ENCODE results near the gene CCDC9. TPM values are rescaled to one million over a fixed set of nuclear protein-coding genes. Genes with fewer than 3 reads are reported as not detected.
A peak's percentile ranks its signal among the peaks of the same experiment; 100 is the strongest.

Gene CCDC9
- polyA plus RNA-seq, 3 donors, result 6.3 to 10.0 (median 7.6) TPM

- peak overlapping the region in 3 of 7 donors; percentile 57 to 88 (median 78) for H3K27ac Mint-ChIP-seq
Observed at GRCh38 chr19:47274891-47275761, 18.8 kb downstream of the CCDC9 start.

More at GRCh38 chr19:47274891-47275761, 18.8 kb downstream of the CCDC9 start:
- no peak for DNase-seq
- H3K4me3 ChIP-seq (replicated peaks in 1 of 3; ENCODE audit: low read depth in 2 of 3, low read length in 3 of 3), result peak overlapping the region; percentile 13 to 74 (median 26)
- intact Hi-C loops (cut with micrococcal nuclease), result loop anchor here (1.0 to 10.0 kb wide), 6 partner anchors 18 to 470 kb away; partner anchors contain the start of genes KPTN (in 1 of the 2), NAPA (in 1 of the 2) and NOP53 (in 1 of the 2)
- peak overlapping the region; percentile 57 for H3K9ac ChIP-seq (ENCODE audit: insufficient read depth, low read length, poor library complexity, severe bottlenecking)
- Mint-ChIP-seq H3K36me3 (peaks cover 22 to 46% of the 10 kb centered on the region in 2 donors), H3K9me3 (no peaks in the 10 kb centered on the region), H3K4me3 (peak overlapping the region; percentile 76 to 81), H3K4me1 (peaks cover 32% of the 10 kb centered on the region), H3K27me3 (ENCODE audit: low read depth in 3 of 3) (peaks cover 2 to 11% (median 5%) of the 10 kb centered on the region in 3 donors)
- H3K4me1 ChIP-seq (ENCODE audit: control insufficient read depth in 1 of 2, insufficient read depth in 2 of 2, low read length in 2 of 2), result peaks cover 15 to 34% of the 10 kb centered on the region in 2 donors
- 10% methylated on average over 82 of the region's 82 CpGs for WGBS (ENCODE audit: insufficient coverage)
- no peaks in the 10 kb centered on the region for H3K9me3 ChIP-seq (replicated peaks in 1 of 2; ENCODE audit: control insufficient read depth in 1 of 2, insufficient read depth in 1 of 2, low read length in 2 of 2)
- H2AFZ ChIP-seq (ENCODE audit: insufficient read depth, low read depth, low read length, poor library complexity, severe bottlenecking), result peak overlapping the region; percentile 35
- H3K27me3 ChIP-seq (ENCODE audit: control insufficient read depth in 2 of 2, insufficient read depth in 2 of 2, low read length in 2 of 2), result peaks cover 0 to 3% of the 10 kb centered on the region in 2 donors
- H4K20me1 ChIP-seq (ENCODE audit: insufficient read depth, low read length), result peaks cover 14% of the 10 kb centered on the region
- H3K79me2 ChIP-seq (ENCODE audit: insufficient read depth, low read length), result peaks cover 3% of the 10 kb centered on the region
- TF ChIP-seq CTCF (IDR thresholded peaks at IDR 0.05), result no peak
- H3K36me3 ChIP-seq (replicated peaks in 1 of 2; ENCODE audit: control insufficient read depth in 1 of 2, insufficient read depth in 2 of 2, low read length in 2 of 2), result peaks cover 15 to 17% of the 10 kb centered on the region in 2 donors
- no peak overlapping the region for H3K27ac ChIP-seq (ENCODE audit: low read depth in 1 of 2, low read length in 2 of 2)
- peak overlapping the region; percentile 93 for H3K4me2 ChIP-seq (replicated peaks; ENCODE audit: extremely low read depth, low read length, poor library complexity, severe bottlenecking)
